Measurements from ENCODE around the gene NDUFA5. TPM values are rescaled to one million over a fixed set of nuclear protein-coding genes. Genes with fewer than 3 reads are reported as not detected.

Gene NDUFA5
- total RNA-seq, 2 donors from 2014 or later: 33.3 to 50.6 TPM

GRCh38 chr7:123538897-123539296 is 18.7 kb downstream of the NDUFA5 start:
- H3K36me3 ChIP-seq (replicated peaks in 1 of 2; ENCODE audit: insufficient read depth in 1 of 2, low read depth in 2 of 2): peaks cover 0 to 2% of the 10 kb centered on the region in 2 donors
- no peak overlapping the region for H3K4me3 ChIP-seq
- peaks cover 4% of the 10 kb centered on the region for H3K4me1 ChIP-seq
- no peaks in the 10 kb centered on the region for H3K27me3 ChIP-seq
- WGBS, 2 donors: 89 to 98% methylated on average over 1 of the region's 1 CpG
- DNase-seq (no peak), ATAC-seq (no peak)
- no peak for TF ChIP-seq POLR2A (IDR thresholded peaks at IDR 0.05)
- no peak for TF ChIP-seq CTCF (IDR thresholded peaks at IDR 0.05)
- no peaks in the 10 kb centered on the region for H3K9me3 ChIP-seq
- intact Hi-C loops (cut with DNase I): no loop called here
- no peak overlapping the region for H3K27ac ChIP-seq

- TF ChIP-seq POLR2A (IDR thresholded peaks at IDR 0.05) (no peak), CTCF (IDR thresholded peaks at IDR 0.05) (no peak)
- H3K36me3 ChIP-seq (replicated peaks in 1 of 2; ENCODE audit: insufficient read depth in 1 of 2, low read depth in 2 of 2): peaks cover 0 to 2% of the 10 kb centered on the region in 2 donors
- no peaks in the 10 kb centered on the region for H3K9me3 ChIP-seq
- WGBS, 2 donors: 61 to 62% methylated on average over 7 of the region's 7 CpGs
- no peak overlapping the region for H3K27ac ChIP-seq
- no peak for DNase-seq
- peaks cover 6% of the 10 kb centered on the region for H3K4me1 ChIP-seq
- no peak for ATAC-seq
- H3K4me3 ChIP-seq: no peak overlapping the region
- intact Hi-C loops (cut with DNase I): no loop called here
- H3K27me3 ChIP-seq: no peaks in the 10 kb centered on the region
Observed at GRCh38 chr7:123538189-123538714, 19.4 kb downstream of the NDUFA5 start.

- DNase-seq (no peak), ATAC-seq (no peak)
- Histone ChIP-seq H3K4me1 (peaks cover 6% of the 10 kb centered on the region), H3K27ac (no peak overlapping the region), H3K36me3 (replicated peaks in 1 of 2; ENCODE audit: insufficient read depth in 1 of 2, low read depth in 2 of 2) (peaks cover 0 to 2% of the 10 kb centered on the region in 2 donors), H3K4me3 (no peak overlapping the region), H3K9me3 (no peaks in the 10 kb centered on the region), H3K27me3 (no peaks in the 10 kb centered on the region)
- whole genome bisulfite sequencing, 2 donors: 5 to 36% methylated on average over 3 of the region's 3 CpGs
- TF ChIP-seq CTCF (IDR thresholded peaks at IDR 0.05): peak in 5 of 7 experiments; percentile 36 to 76 (median 47)
- no peak for TF ChIP-seq POLR2A (IDR thresholded peaks at IDR 0.05)
- intact Hi-C loops (cut with DNase I): no loop called here
Observed at GRCh38 chr7:123537026-123537642, 20.5 kb downstream of the NDUFA5 start.

GRCh38 chr7:123535517-123535916 is 22.1 kb downstream of the NDUFA5 start:
- Histone ChIP-seq H3K27ac (peak overlapping the region; percentile 30 to 93 (median 90)), H3K9me3 (no peaks in the 10 kb centered on the region), H3K4me1 (peaks cover 6% of the 10 kb centered on the region), H3K4me3 (no peak overlapping the region), H3K27me3 (no peaks in the 10 kb centered on the region), H3K36me3 (replicated peaks in 1 of 2; ENCODE audit: insufficient read depth in 1 of 2, low read depth in 2 of 2) (peaks cover 0 to 2% of the 10 kb centered on the region in 2 donors)
- DNase-seq (peak in 1 of 4 donors; percentile 21), ATAC-seq (no peak)
- TF ChIP-seq CTCF (IDR thresholded peaks at IDR 0.05): no peak
- TF ChIP-seq POLR2A (IDR thresholded peaks at IDR 0.05): no peak
- intact Hi-C loops (cut with DNase I): no loop called here
- WGBS, 2 donors: 80 to 85% methylated on average over 12 of the region's 12 CpGs
